ENCODE results near the gene PLCL1.

DNA sequence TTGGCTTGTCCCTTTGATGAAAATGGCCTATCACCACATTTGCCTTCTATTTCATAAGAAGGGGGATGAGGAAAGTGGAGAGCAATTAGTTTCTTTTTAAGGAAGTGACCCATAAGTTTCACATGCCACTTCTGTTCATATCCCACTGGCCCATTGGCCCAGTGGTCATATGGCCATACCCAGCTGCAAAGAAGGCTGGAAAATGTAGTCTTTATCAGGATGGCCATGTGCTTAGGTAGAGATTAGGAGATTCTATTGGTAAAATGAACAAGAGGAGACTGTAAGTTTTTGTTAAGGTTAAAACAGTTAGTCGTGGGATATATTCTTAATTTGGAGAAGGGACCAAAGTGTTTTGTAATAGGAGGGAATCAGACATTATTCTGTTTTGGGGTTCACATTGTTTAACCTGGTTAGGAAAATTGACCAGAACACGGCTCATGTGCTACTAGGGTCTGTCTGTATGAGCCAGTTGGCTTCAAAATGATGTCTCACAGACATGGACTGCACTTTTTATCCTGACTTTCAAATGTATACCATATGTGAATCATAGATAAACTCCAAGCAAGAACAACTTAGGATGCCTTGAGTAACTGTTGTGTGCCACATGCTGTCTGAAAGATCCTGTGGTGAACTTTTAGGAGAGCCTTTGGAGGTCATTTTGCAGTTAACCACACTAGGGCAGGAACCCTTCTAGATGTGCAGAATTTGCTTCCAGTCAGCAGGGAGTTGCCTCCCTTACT lies 17.3 kb downstream of the PLCL1 start:
- TF ChIP-seq, protein P1, sequence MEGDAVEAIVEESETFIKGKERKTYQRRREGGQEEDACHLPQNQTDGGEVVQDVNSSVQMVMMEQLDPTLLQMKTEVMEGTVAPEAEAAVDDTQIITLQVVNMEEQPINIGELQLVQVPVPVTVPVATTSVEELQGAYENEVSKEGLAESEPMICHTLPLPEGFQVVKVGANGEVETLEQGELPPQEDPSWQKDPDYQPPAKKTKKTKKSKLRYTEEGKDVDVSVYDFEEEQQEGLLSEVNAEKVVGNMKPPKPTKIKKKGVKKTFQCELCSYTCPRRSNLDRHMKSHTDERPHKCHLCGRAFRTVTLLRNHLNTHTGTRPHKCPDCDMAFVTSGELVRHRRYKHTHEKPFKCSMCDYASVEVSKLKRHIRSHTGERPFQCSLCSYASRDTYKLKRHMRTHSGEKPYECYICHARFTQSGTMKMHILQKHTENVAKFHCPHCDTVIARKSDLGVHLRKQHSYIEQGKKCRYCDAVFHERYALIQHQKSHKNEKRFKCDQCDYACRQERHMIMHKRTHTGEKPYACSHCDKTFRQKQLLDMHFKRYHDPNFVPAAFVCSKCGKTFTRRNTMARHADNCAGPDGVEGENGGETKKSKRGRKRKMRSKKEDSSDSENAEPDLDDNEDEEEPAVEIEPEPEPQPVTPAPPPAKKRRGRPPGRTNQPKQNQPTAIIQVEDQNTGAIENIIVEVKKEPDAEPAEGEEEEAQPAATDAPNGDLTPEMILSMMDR (conservative IDR thresholded peaks at IDR 0.05), result no peak
- no peak for TF ChIP-seq ZFX (IDR thresholded peaks at IDR 0.05)
